Ovary (tissue), 9 donors: ENCODE data around the gene TGFBR1. TPM values are rescaled to one million over a fixed set of nuclear protein-coding genes. Genes with fewer than 3 reads are reported as not detected.

ENCODE experiments used
- DNase-seq, 5 donors: peaks; one replicate each; pipeline ENCODE4 v3.0.0-alpha.2; 2019 to 2020
- H3K27ac ChIP-seq, 2 donors: fragments of 200-600 bp; one replicate each; pipeline versions ENCODE4 v1.5.1 to v1.8.0; 2019 to 2022
- H3K27me3 ChIP-seq: fragments of 200-600 bp; one replicate; pipeline ENCODE4 v1.8.0; 2022
- H3K36me3 ChIP-seq: fragments of 200-600 bp; sonication (generic); one replicate; pipeline ENCODE4 v1.5.1; 2019
- H3K4me1 ChIP-seq: one replicate; pipeline ENCODE4 v1.8.1; 2013; ENCODE audit warnings: mild to moderate bottlenecking, moderate library complexity; ENCODE audit not compliant: insufficient read depth
- H3K4me3 ChIP-seq: fragments of 200-600 bp; sonication (generic); one replicate; pipeline ENCODE4 v1.5.1; 2017
- H3K9me3 ChIP-seq, 2 donors: fragments of 200-600 bp in 1 of 2; sonication (generic) in 1 of 2; one replicate each; pipeline versions ENCODE4 v1.5.1 to v1.8.1; 2013 to 2019; ENCODE audit warnings: mild to moderate bottlenecking in 1 of 2, moderate library complexity in 1 of 2
- CTCF ChIP-seq, 3 donors: fragments of 450-650 bp in 2 of 3; fragments of 200-600 bp in 1 of 3; IDR thresholded peaks; one replicate each; pipeline versions ENCODE4 v1.5.1 to v1.8.0; 2016 to 2022; ENCODE audit warnings: antibody characterized with exemption in 3 of 3, mild to moderate bottlenecking in 1 of 3
- EP300 ChIP-seq: sonication (generic); formaldehyde crosslinking; IDR thresholded peaks from one replicate; pipeline ENCODE4 v1.6.1; 2017; ENCODE audit warnings: antibody characterized with exemption
- POLR2A ChIP-seq: fragments of 450-650 bp; IDR thresholded peaks from one replicate; pipeline ENCODE4 v1.6.1; 2017; ENCODE audit warnings: antibody characterized with exemption, mild to moderate bottlenecking, moderate library complexity
- WGBS, 3 donors: extraction: QIAGEN DNeasy Blood & Tissue Kit in 1 of 3; methylation state at CpG; one replicate each; pipeline versions ENCODE4 v1.1.5 to v1.1.7; 2013 to 2017; 5-methylcytosine and 5-hydroxymethylcytosine counted together
- intact Hi-C, 4 donors: fragments of 100-400 bp; cut with DNase I; formaldehyde crosslinking; loops; one replicate each; pipeline versions ENCODE4 v1.11.0 to v1.15.1; 2022 to 2023
- polyA plus RNA-seq, 2 donors: library from polyadenylated mRNA; stranded (reverse); fragments of 200-250 nt in 1 of 2; fragments of 350-450 nt in 1 of 2; fragmentation: Illumina TruSeq in 1 of 2; extraction: RNeasy Lipid Tissue Mini Kit (QIAGEN cat#74804) in 1 of 2; gene quantifications; one replicate each; pipeline ENCODE4 v1.2.3, GENCODE V29; 2013 to 2014
- total RNA-seq, 7 donors: library from RNA; depleted of rRNA in 2 of 7; stranded (reverse); fragments of >200 nt in 2 of 7; fragmentation: NEBNext Ultra II Directional in 3 of 7; extraction: Animal tissue kit (Norgen Biotek cat#: 25700) in 3 of 7; gene quantifications; one replicate each; pipeline versions ENCODE4 v1.1.0 to v1.2.4, GENCODE V29; 2016 to 2023
- donor health status: DM: no; HTN: no; CAD: no; lungs with moderate emphysema.
- donor health status: DM: no; HTN: no; CAD: no.
- donor health status: Bipolar disorder and iron deficiency.
- donor health status: DM: yes; HTN: yes; CAD: no.
- donor health status: DM: no; HTN: no; CAD: no.
- donor health status: DM: yes; HTN: yes; CAD: no.

The TGFBR1 gene
- total and polyA plus RNA-seq, 9 donors, result 12.5 to 55.9 (median 38.3) TPM

GRCh38 chr9:99176527-99177013 lies 71.7 kb downstream of the TGFBR1 start:
- Histone ChIP-seq H3K9me3 (no peaks in the 10 kb centered on the region), H3K36me3 (no peaks in the 10 kb centered on the region), H3K4me1 (peaks cover 1% of the 10 kb centered on the region), H3K27me3 (no peaks in the 10 kb centered on the region), H3K27ac (no peak overlapping the region), H3K4me3 (no peak overlapping the region)
- DNase-seq, result no peak
- intact Hi-C loops, result no loop called here
- WGBS, 3 donors, result 69 to 75% (median 73%) methylated on average over 4 of the region's 4 CpGs
- TF ChIP-seq CTCF (IDR thresholded peaks at IDR 0.05), result no peak
- no peak for TF ChIP-seq POLR2A
- no peak for TF ChIP-seq EP300

- peaks cover 1% of the 10 kb centered on the region for H3K4me1 ChIP-seq
- no peaks in the 10 kb centered on the region for H3K9me3 ChIP-seq
- no peak for DNase-seq
- H3K4me3 ChIP-seq, result no peak overlapping the region
- no peaks in the 10 kb centered on the region for H3K27me3 ChIP-seq
- intact Hi-C loops, result no loop called here
- 56 to 73% (median 60%) methylated on average over 8 of the region's 8 CpGs for WGBS, 3 donors
- H3K27ac ChIP-seq, result no peak overlapping the region
- TF ChIP-seq EP300 (no peak), CTCF (IDR thresholded peaks at IDR 0.05) (no peak), POLR2A (no peak)
- H3K36me3 ChIP-seq, result no peaks in the 10 kb centered on the region
Observed at GRCh38 chr9:99177576-99178366, 72.9 kb downstream of the TGFBR1 start.

- TF ChIP-seq CTCF (IDR thresholded peaks at IDR 0.05) (no peak), EP300 (no peak), POLR2A (no peak)
- no peaks in the 10 kb centered on the region for H3K36me3 ChIP-seq
Observed at GRCh38 chr9:99178912-99179872, 74.3 kb downstream of the TGFBR1 start.

GRCh38 chr9:99180199-99180598 lies 75.3 kb downstream of the TGFBR1 start:
- 86 to 96% (median 91%) methylated on average over 1 of the region's 1 CpG for WGBS, 3 donors
- H3K36me3 ChIP-seq, result no peaks in the 10 kb centered on the region
- intact Hi-C loops, result loop anchor here in 1 of 4 donors (10.0 kb wide), 1 partner anchor 1415 kb away; no protein-coding TSS in a partner anchor
- H3K27ac ChIP-seq, result no peak overlapping the region
- peaks cover 3% of the 10 kb centered on the region for H3K4me1 ChIP-seq
- H3K27me3 ChIP-seq, result no peaks in the 10 kb centered on the region
- no peak for TF ChIP-seq EP300
- TF ChIP-seq CTCF (IDR thresholded peaks at IDR 0.05), result no peak
- no peaks in the 10 kb centered on the region for H3K9me3 ChIP-seq
- no peak for DNase-seq
- H3K4me3 ChIP-seq, result no peak overlapping the region

More at GRCh38 chr9:99178912-99179872, 74.3 kb downstream of the TGFBR1 start:
- Histone ChIP-seq H3K27ac (no peak overlapping the region), H3K9me3 (no peaks in the 10 kb centered on the region), H3K4me3 (no peak overlapping the region), H3K4me1 (peaks cover 1% of the 10 kb centered on the region), H3K27me3 (no peaks in the 10 kb centered on the region)
- intact Hi-C loops, result no loop called here
- DNase-seq, result no peak
- 90 to 95% (median 91%) methylated on average over 17 of the region's 17 CpGs for WGBS, 3 donors
